ENCODE data around the gene RAB11FIP3. TPM values are rescaled to one million over a fixed set of nuclear protein-coding genes. Genes with fewer than 3 reads are reported as not detected.

RAB11FIP3 gene
- total and polyA plus RNA-seq, 2 of the 13 experiments (the other 11 are each of a cell fraction or from before 2014, with no cell fraction given), result 34.3 to 57.6 TPM

DNA sequence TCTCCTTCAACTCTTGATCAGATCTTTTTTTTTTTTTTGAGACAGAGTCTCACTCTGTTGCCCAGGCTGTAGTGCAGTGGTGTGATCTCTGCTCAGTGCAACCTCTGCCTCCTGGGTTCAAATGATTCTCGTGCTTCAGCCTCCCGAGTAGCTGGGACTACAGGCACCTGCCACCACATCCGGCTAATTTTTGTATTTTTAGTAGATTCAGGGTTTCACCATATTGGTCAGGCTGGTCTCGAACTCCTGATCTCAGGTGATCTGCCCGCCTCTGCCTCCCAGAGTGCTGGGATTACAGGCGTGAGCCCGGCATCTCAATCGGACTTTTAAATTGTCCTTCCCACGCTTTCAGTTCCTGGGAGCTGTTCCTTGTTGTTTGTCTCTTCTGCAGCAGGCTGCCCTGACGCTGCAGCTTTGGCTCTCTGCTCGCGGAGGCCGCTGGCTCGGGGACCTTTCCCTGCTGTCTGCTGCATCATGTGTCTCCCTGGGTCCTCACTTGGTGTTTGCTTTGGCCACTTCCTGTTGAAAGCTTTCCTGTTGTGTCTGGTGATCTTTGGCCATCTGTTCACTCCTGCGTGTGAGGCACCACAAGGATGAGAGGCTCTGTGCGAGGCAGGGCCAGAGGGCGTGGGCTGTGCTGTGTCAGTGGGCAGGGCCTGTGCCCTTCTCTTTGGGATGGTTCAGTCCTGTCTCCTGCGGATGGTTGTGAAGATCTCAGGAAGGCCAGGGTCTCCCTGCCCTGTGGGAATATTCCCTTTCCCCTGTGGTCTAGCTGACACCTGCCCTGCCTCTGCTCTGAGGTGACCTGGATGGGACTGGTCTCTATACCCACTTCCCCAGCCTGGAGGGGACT lies 83.7 kb downstream of the RAB11FIP3 start (continued):
- TF ChIP-seq, protein P1, sequence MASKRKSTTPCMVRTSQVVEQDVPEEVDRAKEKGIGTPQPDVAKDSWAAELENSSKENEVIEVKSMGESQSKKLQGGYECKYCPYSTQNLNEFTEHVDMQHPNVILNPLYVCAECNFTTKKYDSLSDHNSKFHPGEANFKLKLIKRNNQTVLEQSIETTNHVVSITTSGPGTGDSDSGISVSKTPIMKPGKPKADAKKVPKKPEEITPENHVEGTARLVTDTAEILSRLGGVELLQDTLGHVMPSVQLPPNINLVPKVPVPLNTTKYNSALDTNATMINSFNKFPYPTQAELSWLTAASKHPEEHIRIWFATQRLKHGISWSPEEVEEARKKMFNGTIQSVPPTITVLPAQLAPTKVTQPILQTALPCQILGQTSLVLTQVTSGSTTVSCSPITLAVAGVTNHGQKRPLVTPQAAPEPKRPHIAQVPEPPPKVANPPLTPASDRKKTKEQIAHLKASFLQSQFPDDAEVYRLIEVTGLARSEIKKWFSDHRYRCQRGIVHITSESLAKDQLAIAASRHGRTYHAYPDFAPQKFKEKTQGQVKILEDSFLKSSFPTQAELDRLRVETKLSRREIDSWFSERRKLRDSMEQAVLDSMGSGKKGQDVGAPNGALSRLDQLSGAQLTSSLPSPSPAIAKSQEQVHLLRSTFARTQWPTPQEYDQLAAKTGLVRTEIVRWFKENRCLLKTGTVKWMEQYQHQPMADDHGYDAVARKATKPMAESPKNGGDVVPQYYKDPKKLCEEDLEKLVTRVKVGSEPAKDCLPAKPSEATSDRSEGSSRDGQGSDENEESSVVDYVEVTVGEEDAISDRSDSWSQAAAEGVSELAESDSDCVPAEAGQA (IDR thresholded peaks at IDR 0.05; ENCODE audit: low read depth), result peak; percentile 11; the same call in 1 of the 2 replicates
- TF ChIP-seq, protein P1 (CRISPR knock-in tag; IDR thresholded peaks at IDR 0.05; ENCODE audit: borderline replicate concordance), result no peak
- TF ChIP-seq ZC3H13 (CRISPR knock-in tag; IDR thresholded peaks at IDR 0.05) (peak; percentile 92; the same call in 1 of the 2 replicates), DRAP1 (CRISPR knock-in tag; IDR thresholded peaks at IDR 0.05) (peak; percentile 85), ZNF576 (CRISPR knock-in tag; IDR thresholded peaks at IDR 0.05) (no peak), ZNF367 (CRISPR knock-in tag; IDR thresholded peaks at IDR 0.05; ENCODE audit: borderline replicate concordance) (peak; percentile 83; the same call in 1 of the 2 replicates), ATF4 (CRISPR knock-in tag; IDR thresholded peaks at IDR 0.05) (peak in 1 of 2 experiments; percentile 77; a peak in 2 of 4 replicates), HOXD1 (CRISPR knock-in tag; IDR thresholded peaks at IDR 0.05) (no peak), NR1H2 (CRISPR knock-in tag; IDR thresholded peaks at IDR 0.05; ENCODE audit: borderline replicate concordance, low read depth) (no peak), POGZ (CRISPR knock-in tag; IDR thresholded peaks at IDR 0.05) (0 out of 2 replicates have a peak, but pooled peaks have one; percentile 36), HIC2 (CRISPR knock-in tag; IDR thresholded peaks at IDR 0.05; ENCODE audit: low read depth) (peak; percentile 72; the same call in 1 of the 2 replicates), ZNF766 (CRISPR knock-in tag; IDR thresholded peaks at IDR 0.05; ENCODE audit: borderline replicate concordance) (peak; percentile 91; the same call in 1 of the 2 replicates), GATAD1 (CRISPR knock-in tag; IDR thresholded peaks at IDR 0.05) (peak; percentile 75), THAP11 (CRISPR knock-in tag; IDR thresholded peaks at IDR 0.05) (peak; percentile 87), ZNF451 (CRISPR knock-in tag; IDR thresholded peaks at IDR 0.05) (peak; percentile 19; the same call in 1 of the 2 replicates), PLRG1 (conservative IDR thresholded peaks at IDR 0.05) (no peak), CCAR2 (optimal IDR thresholded peaks at IDR 0.05; ENCODE audit: low read depth, low read length) (no peak), ZNF614 (CRISPR knock-in tag; IDR thresholded peaks at IDR 0.05; ENCODE audit: borderline replicate concordance) (peak; percentile 97)
